K562 (cell line): Measurements from ENCODE around the gene KATNB1. TPM values are rescaled to one million over a fixed set of nuclear protein-coding genes. Genes with fewer than 3 reads are reported as not detected.

Experiments used
- ATAC-seq: fragments of 200-7000 bp; cut with Tn5 transposase; 3 replicates; pipeline ENCODE4 v1.9.1; 2020; ENCODE audit warnings: moderate library complexity
- BruUV-seq: library from RNA; stranded (reverse); fragments of 400-500 nt; replicated peaks from 2 replicates; lab custom pipeline; 2021; lab: Mats Ljungman, UMichigan
- CTCF ChIA-PET: fragments of 300-600 bp; formaldehyde crosslinking; extraction: SDS; loops from one replicate; lab custom pipeline; 2021; ENCODE audit warnings: low intra/inter-chr PET ratio; lab: Yijun Ruan, JAX
- POLR2A ChIA-PET: fragments of 300-600, 350-650 bp; sonication (Branson Sonifier 250); formaldehyde crosslinking; extraction: SDS; loops from one replicate; lab custom pipeline; 2021; ENCODE audit warnings: antibody characterized with exemption, inconsistent platforms; lab: Yijun Ruan, JAX
- DNase-seq, 4 experiments: peaks; one replicate each; pipeline versions ENCODE4 v3.0.0 to v3.0.0-alpha.2; 2011 to 2018; ENCODE audit warnings: low spot score in 3 of 4, mixed read lengths in 3 of 4; ENCODE audit errors: extremely low read depth in 1 of 4
- FAIRE-seq: peaks from 2 replicates; lab custom pipeline; 2011; peaks lifted over from hg19 to GRCh38; lab: Jason Lieb, UNC
- H2AFZ ChIP-seq: 2 replicates; pipeline ENCODE4 v1.6.0; 2011; ENCODE audit warnings: low read depth, low read length, control low read depth, inconsistent platforms
- H3K27ac ChIP-seq: fragments of 200-600 bp; 3 replicates; pipeline ENCODE4 v1.8.0; 2011; ENCODE audit warnings: low read depth, mild to moderate bottlenecking, control low read depth, inconsistent platforms, low read length, moderate library complexity, mixed read lengths; ENCODE audit errors: extremely low read depth
- H3K27me3 ChIP-seq, 2 experiments: fragments of 300-600 bp in 1 of 2; 2 replicates in 1 of 2; 3 replicates in 1 of 2; pipeline versions ENCODE4 v1.6.0 to v1.8.0; 2011; ENCODE audit warnings: inconsistent platforms in 2 of 2, low read length in 2 of 2, mild to moderate bottlenecking in 1 of 2, mixed read lengths in 1 of 2, moderate library complexity in 1 of 2; ENCODE audit not compliant: control insufficient read depth in 2 of 2, insufficient read depth in 2 of 2
- H3K36me3 ChIP-seq: fragments of 300-600 bp; 3 replicates; pipeline ENCODE4 v1.8.0; 2011; ENCODE audit warnings: mild to moderate bottlenecking, low read length, inconsistent platforms; ENCODE audit not compliant: control insufficient read depth, insufficient read depth
- H3K4me1 ChIP-seq, 2 experiments: fragments of 200-600 bp in 1 of 2; replicated peaks in 1 of 2; 2 replicates in 1 of 2; 3 replicates in 1 of 2; pipeline versions ENCODE4 v1.5.1 to v1.8.0; 2011; ENCODE audit warnings: inconsistent platforms in 2 of 2, low read length in 2 of 2, mild to moderate bottlenecking in 1 of 2, mixed read lengths in 1 of 2, moderate library complexity in 1 of 2; ENCODE audit not compliant: control insufficient read depth in 2 of 2, insufficient read depth in 2 of 2
- H3K4me2 ChIP-seq: 2 replicates; pipeline ENCODE4 v1.6.1; 2011; ENCODE audit warnings: low read length, control low read depth, inconsistent platforms, mixed read lengths; ENCODE audit not compliant: insufficient read depth
- H3K4me3 ChIP-seq: fragments of 200-600 bp; sonication (generic), shearing (Covaris generic); 2 replicates; pipeline ENCODE4 v1.5.1; 2016; ENCODE audit warnings: control low read depth, inconsistent platforms
- H3K79me2 ChIP-seq: fragments of 200-600 bp; 3 replicates; pipeline ENCODE4 v1.8.0; 2011; ENCODE audit warnings: low read length, inconsistent platforms; ENCODE audit not compliant: control insufficient read depth, insufficient read depth
- H3K9ac ChIP-seq, 2 experiments: 2 replicates each; pipeline versions ENCODE4 v1.6.0 to v1.6.1; 2011; ENCODE audit warnings: low read depth in 2 of 2, low read length in 2 of 2, control low read depth in 1 of 2, inconsistent platforms in 1 of 2, mild to moderate bottlenecking in 1 of 2, mixed read lengths in 1 of 2; ENCODE audit not compliant: insufficient read depth in 1 of 2
- H3K9me1 ChIP-seq: one replicate; pipeline ENCODE4 v1.6.0; 2011; ENCODE audit warnings: inconsistent platforms, mild to moderate bottlenecking, low read length, moderate library complexity; ENCODE audit not compliant: control insufficient read depth, insufficient read depth
- H3K9me3 ChIP-seq: replicated peaks from 2 replicates; pipeline ENCODE4 v1.5.1; 2011; ENCODE audit warnings: low read depth, low read length, inconsistent platforms; ENCODE audit not compliant: control insufficient read depth, insufficient read depth
- H4K20me1 ChIP-seq: replicated peaks from 2 replicates; pipeline ENCODE4 v1.6.1; 2011; ENCODE audit warnings: low read length, inconsistent platforms, mixed read lengths; ENCODE audit not compliant: control insufficient read depth, insufficient read depth
- CBX3 ChIP-seq, 2 experiments: IDR thresholded peaks; 1 replicate in 1 of 2; 2 replicates in 1 of 2; pipeline ENCODE4 v1.6.1; 2012; ENCODE audit warnings: inconsistent platforms in 2 of 2, low read length in 2 of 2, borderline replicate concordance in 1 of 2, control low read depth in 1 of 2
- COPS2 ChIP-seq: fragments of 450-650 bp; conservative IDR thresholded peaks from 2 replicates; pipeline ENCODE4 v1.6.1; 2016; ENCODE audit warnings: mild to moderate bottlenecking, moderate library complexity
- CTBP1 ChIP-seq: fragments of 450-650 bp; IDR thresholded peaks from 2 replicates; pipeline ENCODE4 v1.6.1; 2016; ENCODE audit warnings: borderline replicate concordance
- ESRRA ChIP-seq: fragments of 450-650 bp; IDR thresholded peaks from 2 replicates; pipeline ENCODE4 v1.6.1; 2014; ENCODE audit warnings: low read depth, mild to moderate bottlenecking, moderate library complexity, borderline replicate concordance
- KLF13 ChIP-seq: fragments of 450-650 bp; IDR thresholded peaks from 2 replicates; pipeline ENCODE4 v1.6.1; 2016; ENCODE audit warnings: missing genetic modification characterization, low read depth, mild to moderate bottlenecking, missing compliant biosample characterization, moderate library complexity, borderline replicate concordance
- MAX ChIP-seq: sonication (generic); formaldehyde crosslinking; IDR thresholded peaks from 2 replicates; pipeline ENCODE4 v1.9.0; 2022; ENCODE audit warnings: mild to moderate bottlenecking, missing genetic modification reagents
- NR2F6 ChIP-seq: fragments of 450-650 bp; formaldehyde crosslinking; IDR thresholded peaks from 2 replicates; pipeline ENCODE4 v1.4.0; 2020; ENCODE audit warnings: mild to moderate bottlenecking
- RBFOX2 ChIP-seq: fragments of 200-400 bp; formaldehyde crosslinking; IDR thresholded peaks from 2 replicates; pipeline ENCODE4 v1.6.1; 2017; ENCODE audit warnings: low read depth, mild to moderate bottlenecking, low read length, moderate library complexity
- RFX5 ChIP-seq: IDR thresholded peaks from 2 replicates; pipeline ENCODE4 v1.6.1; 2011; ENCODE audit warnings: low read depth, mild to moderate bottlenecking, improper control_type of control experiment, low read length
- SNRNP70 ChIP-seq: fragments of 200-400 bp; formaldehyde crosslinking; optimal IDR thresholded peaks from 2 replicates; pipeline ENCODE3; 2017; ENCODE audit warnings: low read depth, low read length
- XRCC3 ChIP-seq: fragments of 450-650 bp; IDR thresholded peaks from 2 replicates; pipeline ENCODE4 v1.6.1; 2017; ENCODE audit warnings: mild to moderate bottlenecking, moderate library complexity
- ZNF175 ChIP-seq: fragments of 200-800 bp; sonication (Bioruptor generic); IDR thresholded peaks from 2 replicates; pipeline ENCODE4 v1.6.1; 2016; ENCODE audit warnings: low read depth, mild to moderate bottlenecking, missing genetic modification characterization, missing compliant biosample characterization
- WGBS: fragments of 100-300 bp; shearing (Covaris generic); methylation state at CpG from one replicate; pipeline ENCODE4 v1.1.6; 2016; ENCODE audit warnings: low coverage, mixed read lengths; ENCODE audit not compliant: insufficient coverage; ENCODE audit errors: missing lambda C conversion rate; 5-methylcytosine and 5-hydroxymethylcytosine counted together
- in situ Hi-C: fragments of 300-500 bp; cut with MboI; formaldehyde crosslinking; loops from 4 replicates; pipeline ENCODE4 v1.15.0; 2018; ENCODE audit warnings: inconsistent platforms, mixed read lengths
- intact Hi-C: fragments of 100-400 bp; cut with micrococcal nuclease; formaldehyde crosslinking; loops from 2 replicates; pipeline ENCODE4 v1.14.2; 2022
- polyA plus RNA-seq, 8 experiments: library from polyadenylated mRNA; depleted of rRNA in 4 of 8; stranded (reverse) in 5 of 8; unstranded in 3 of 8; fragments of >200 nt; fragmentation: Nextera tagmentation in 2 of 8; fragmentation: Illumina TruSeq in 1 of 8; extraction: Ambion mirVana in 2 of 8; extraction: Trizol in 1 of 8; gene quantifications; 2 replicates each; pipeline versions ENCODE4 v1.2.1 to v1.2.3, GENCODE V29; 2011 to 2014; ENCODE audit warnings: inconsistent platforms in 1 of 8, missing spikeins in 1 of 8
- total RNA-seq, 7 experiments: library from RNA; depleted of rRNA in 6 of 7; stranded (reverse); fragments of >200 nt in 6 of 7; fragmentation: Illumina TruSeq in 2 of 7; extraction: Trizol in 2 of 7; gene quantifications; 2 replicates each; pipeline versions ENCODE4 v1.2.1 to v1.2.3, GENCODE V29; 2011 to 2021; ENCODE audit warnings: low replicate concordance in 1 of 7

The KATNB1 gene
- total and polyA plus RNA-seq, 9 of the 15 experiments (the other 6 are each of a cell fraction or from before 2014, with no cell fraction given) = 1.2 to 52.6 (median 21.9) TPM

GRCh38 chr16:57757326-57757786 is 21.8 kb downstream of the KATNB1 start (continued):
- TF ChIP-seq RBFOX2 = peak; percentile 36; the same call in 1 of the 2 replicates
- TF ChIP-seq NR2F6 (CRISPR knock-in tag) = no peak
- TF ChIP-seq RFX5 = no peak
- no peak for TF ChIP-seq CBX3 (IDR thresholded peaks at IDR 0.05; ENCODE audit: borderline replicate concordance in 1 of 2, low read length in 2 of 2)
- no peak for TF ChIP-seq COPS2
- TF ChIP-seq ESRRA = no peak
- TF ChIP-seq KLF13 (tag) = peak; percentile 87

GRCh38 chr16:57757883-57758282 is 22.3 kb downstream of the KATNB1 start:
- intact Hi-C loops = loop anchor here (1.0 to 2.0 kb wide), 2 partner anchors 105 to 243 kb away; partner anchors contain the start of genes USB1 and ZNF319
- no peaks in the 10 kb centered on the region for H3K79me2 ChIP-seq

More at GRCh38 chr16:57757883-57758282, 22.3 kb downstream of the KATNB1 start:
- ChIA-PET CTCF (interaction anchor here (0.6 to 1.7 kb wide), 6 partner anchors 105 to 243 kb away, joined by 3 to 7 read pairs (median 4); partner anchors contain the start of genes USB1 and ZNF319), POLR2A (interaction anchor here (0.6 kb wide), 2 partner anchors 195 to 340 kb away, joined by 3 read pairs; no protein-coding TSS in a partner anchor)
- Histone ChIP-seq H3K9ac (no peak overlapping the region), H3K27me3 (no peaks in the 10 kb centered on the region), H3K4me2 (no peak overlapping the region), H3K9me1 (no peaks in the 10 kb centered on the region), H3K27ac (no peak overlapping the region), H3K4me3 (no peak overlapping the region), H3K36me3 (peaks cover 86% of the 10 kb centered on the region; the same call in 2 of the 3 replicates), H2AFZ (no peak overlapping the region), H3K4me1 (peaks cover 0 to 57% of the 10 kb centered on the region in 2 experiments; a peak in 3 of 5 replicates), H4K20me1 (peaks cover 4% of the 10 kb centered on the region), H3K9me3 (no peaks in the 10 kb centered on the region)
- WGBS = 92% methylated on average over 5 of the region's 7 CpGs
- DNase-seq = no peak
- no peak for ATAC-seq
- TF ChIP-seq XRCC3 (no peak), ZNF175 (CRISPR knock-in tag) (no peak), CTBP1 (no peak), MAX (CRISPR knock-in tag) (0 out of 2 replicates have a peak, but pooled peaks have one; percentile 2), SNRNP70 (no peak)
- no peak for FAIRE-seq
- BruUV-seq = no TSS peak
- in situ Hi-C loops = loop anchor here (10.0 kb wide), 1 partner anchor 247 kb away; the partner anchor contains the start of genes USB1 and ZNF319
